Astrocyte of the spinal cord (primary cell): Measurements from ENCODE around the gene TBC1D10A.

Source experiments
- DNase-seq: peaks from one replicate; pipeline ENCODE4 v3.0.0; 2011; ENCODE audit warnings: low read depth, low spot score
- H3K4me3 ChIP-seq: 2 replicates; pipeline ENCODE4 v1.5.1; 2011; ENCODE audit warnings: low read depth, mild to moderate bottlenecking, low read length, moderate library complexity
- CTCF ChIP-seq: IDR thresholded peaks from 2 replicates; pipeline ENCODE4 v1.5.1; 2012; ENCODE audit warnings: low read depth, mild to moderate bottlenecking, low read length, inconsistent platforms
- in situ Hi-C: cut with HindIII; loops from 2 replicates; pipeline ENCODE4 v1.10.0; 2017; ENCODE audit warnings: low sequenced_read_pairs

The TBC1D10A gene

GRCh38 chr22:30323246-30323645 is 3.5 kb downstream of the TBC1D10A start:
- no peak for DNase-seq
- TF ChIP-seq CTCF: no peak
- in situ Hi-C loops: no loop called here
- H3K4me3 ChIP-seq: no peak overlapping the region

- TF ChIP-seq CTCF: no peak
- in situ Hi-C loops: no loop called here
- no peak overlapping the region for H3K4me3 ChIP-seq
- DNase-seq: no peak
Observed at GRCh38 chr22:30321461-30321860, 5.3 kb downstream of the TBC1D10A start.

- no peak for DNase-seq
- no peak for TF ChIP-seq CTCF
- H3K4me3 ChIP-seq: no peak overlapping the region
- in situ Hi-C loops: no loop called here
Observed at GRCh38 chr22:30320021-30320556, 6.7 kb downstream of the TBC1D10A start.

- no peak overlapping the region for H3K4me3 ChIP-seq
- in situ Hi-C loops: no loop called here
- TF ChIP-seq CTCF: no peak
- no peak for DNase-seq
Observed at GRCh38 chr22:30318799-30319419, 7.8 kb downstream of the TBC1D10A start.

DNA sequence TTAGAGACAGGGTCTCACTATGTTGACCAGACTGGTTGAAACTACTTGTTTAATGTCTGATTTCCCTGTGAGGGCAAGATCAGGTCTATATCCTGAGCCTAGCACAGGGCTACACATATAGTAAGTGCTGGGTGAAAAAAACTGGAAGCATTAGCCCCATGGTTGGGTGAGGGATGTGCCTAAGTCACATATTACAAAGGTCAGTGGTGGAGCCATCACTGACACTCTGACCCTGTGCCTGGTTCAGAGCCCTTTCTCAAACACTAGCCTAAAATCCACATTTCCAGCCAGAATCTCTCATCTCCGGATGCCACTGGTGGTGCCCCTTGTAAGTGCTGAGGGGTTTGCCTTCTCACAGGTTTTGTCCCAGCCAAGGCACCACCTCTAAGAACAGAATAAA is 9.0 kb downstream of the TBC1D10A start:
- no peak overlapping the region for H3K4me3 ChIP-seq
- no peak for TF ChIP-seq CTCF
- in situ Hi-C loops: no loop called here
- DNase-seq: no peak

DNA sequence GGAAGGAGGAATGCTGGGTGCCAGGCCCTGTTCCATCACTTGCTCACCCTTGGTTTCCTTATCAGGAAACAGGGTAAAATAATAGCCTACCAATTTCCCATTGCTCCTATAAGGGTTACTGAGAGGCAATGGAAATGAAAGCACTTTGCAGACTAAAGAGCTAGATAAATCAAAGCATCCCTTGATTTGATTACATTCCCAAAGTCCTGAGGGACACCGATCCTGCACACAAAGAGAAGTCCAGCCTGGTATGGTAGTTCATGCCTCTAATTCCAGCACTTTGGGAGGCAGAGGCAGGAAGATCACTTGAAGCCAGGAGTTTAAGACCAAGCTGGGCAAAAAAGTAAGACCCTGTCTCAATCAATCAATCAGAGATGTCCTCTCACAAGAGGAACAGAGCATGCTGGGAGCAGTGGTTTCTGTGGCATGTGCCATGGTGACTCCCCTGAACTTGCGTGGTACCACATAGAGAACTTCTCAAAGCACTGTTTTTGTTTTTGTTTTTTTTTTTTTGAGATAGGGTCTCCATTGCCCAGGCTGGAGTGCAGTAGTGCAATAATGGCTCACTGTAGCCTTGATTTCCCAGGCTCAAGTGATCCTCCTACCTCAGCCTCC is 10.7 kb downstream of the TBC1D10A start:
- in situ Hi-C loops: no loop called here
- TF ChIP-seq CTCF: no peak
- no peak for DNase-seq
- H3K4me3 ChIP-seq: no peak overlapping the region
